Stimulated activated effector memory CD8-positive, alpha-beta T cell treated with anti-CD3 and anti-CD28 coated beads, Interleukin-12 subunit alpha, Interleukin-12 subunit beta, amount 100 ng/mL, for 72 hours (primary cell): ENCODE results near the gene SPATA13.

ENCODE experiments used
- ATAC-seq: fragments of 150-1000 bp; cut with Tn5 transposase; 2 replicates; pipeline ENCODE4 v1.10.0; 2021
- DNase-seq, 2 donors: peaks; one replicate each; pipeline ENCODE4 v3.0.0; 2021 to 2022; ENCODE audit warnings: low spot score in 2 of 2
- H3K27ac Mint-ChIP-seq: one replicate; pipeline ENCODE4 v1.8.0; 2022; ENCODE audit warnings: mild to moderate bottlenecking, mixed read lengths
- H3K36me3 Mint-ChIP-seq: one replicate; pipeline ENCODE4 v1.8.0; 2022; ENCODE audit warnings: mild to moderate bottlenecking, mixed read lengths
- H3K4me1 Mint-ChIP-seq: one replicate; pipeline ENCODE4 v1.8.0; 2022; ENCODE audit warnings: mixed read lengths
- H3K4me3 Mint-ChIP-seq: one replicate; pipeline ENCODE4 v1.8.0; 2022; ENCODE audit warnings: mild to moderate bottlenecking, mixed read lengths
- H3K9me3 Mint-ChIP-seq: one replicate; pipeline ENCODE4 v1.8.0; 2022; ENCODE audit warnings: mixed read lengths

Gene SPATA13

GRCh38 chr13:24149246-24150032 is 11.1 kb upstream of the SPATA13 start:
- ATAC-seq (no peak), DNase-seq (no peak)
- H3K4me1 Mint-ChIP-seq = peaks cover 15% of the 10 kb centered on the region
- no peak overlapping the region for H3K27ac Mint-ChIP-seq
- H3K4me3 Mint-ChIP-seq = no peak overlapping the region
- no peaks in the 10 kb centered on the region for H3K9me3 Mint-ChIP-seq
- no peaks in the 10 kb centered on the region for H3K36me3 Mint-ChIP-seq

- H3K4me3 Mint-ChIP-seq = no peak overlapping the region
Observed at GRCh38 chr13:24150572-24150971, 9.9 kb upstream of the SPATA13 start.

DNA sequence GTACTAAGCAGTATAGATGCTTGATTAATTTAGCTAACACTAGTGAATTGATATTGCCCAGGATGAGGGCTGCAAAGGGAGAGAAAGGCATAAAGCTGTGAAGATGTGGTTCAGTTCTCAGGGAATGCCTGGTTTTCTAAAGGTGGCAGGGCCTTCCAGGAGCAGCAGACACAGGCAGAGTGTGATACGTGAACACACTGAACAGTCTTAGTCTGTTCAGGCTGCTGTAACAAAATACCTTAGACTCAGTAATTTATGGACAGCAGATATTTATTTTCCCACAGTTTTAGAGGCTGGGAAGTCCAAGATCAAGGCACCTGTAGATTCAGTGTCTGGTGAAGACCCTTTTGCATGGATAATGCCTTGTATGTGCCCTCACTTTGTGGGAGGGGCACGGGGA is 8.7 kb upstream of the SPATA13 start:
- no peak for ATAC-seq
- DNase-seq = no peak
- no peak overlapping the region for H3K4me3 Mint-ChIP-seq
- no peak overlapping the region for H3K27ac Mint-ChIP-seq
- no peaks in the 10 kb centered on the region for H3K36me3 Mint-ChIP-seq
- peaks cover 15% of the 10 kb centered on the region for H3K4me1 Mint-ChIP-seq
- H3K9me3 Mint-ChIP-seq = no peaks in the 10 kb centered on the region

More at GRCh38 chr13:24150572-24150971, 9.9 kb upstream of the SPATA13 start:
- H3K27ac Mint-ChIP-seq = no peak overlapping the region
- ATAC-seq = no peak
- DNase-seq = no peak
- H3K36me3 Mint-ChIP-seq = no peaks in the 10 kb centered on the region
- peaks cover 15% of the 10 kb centered on the region for H3K4me1 Mint-ChIP-seq
- no peaks in the 10 kb centered on the region for H3K9me3 Mint-ChIP-seq

DNA sequence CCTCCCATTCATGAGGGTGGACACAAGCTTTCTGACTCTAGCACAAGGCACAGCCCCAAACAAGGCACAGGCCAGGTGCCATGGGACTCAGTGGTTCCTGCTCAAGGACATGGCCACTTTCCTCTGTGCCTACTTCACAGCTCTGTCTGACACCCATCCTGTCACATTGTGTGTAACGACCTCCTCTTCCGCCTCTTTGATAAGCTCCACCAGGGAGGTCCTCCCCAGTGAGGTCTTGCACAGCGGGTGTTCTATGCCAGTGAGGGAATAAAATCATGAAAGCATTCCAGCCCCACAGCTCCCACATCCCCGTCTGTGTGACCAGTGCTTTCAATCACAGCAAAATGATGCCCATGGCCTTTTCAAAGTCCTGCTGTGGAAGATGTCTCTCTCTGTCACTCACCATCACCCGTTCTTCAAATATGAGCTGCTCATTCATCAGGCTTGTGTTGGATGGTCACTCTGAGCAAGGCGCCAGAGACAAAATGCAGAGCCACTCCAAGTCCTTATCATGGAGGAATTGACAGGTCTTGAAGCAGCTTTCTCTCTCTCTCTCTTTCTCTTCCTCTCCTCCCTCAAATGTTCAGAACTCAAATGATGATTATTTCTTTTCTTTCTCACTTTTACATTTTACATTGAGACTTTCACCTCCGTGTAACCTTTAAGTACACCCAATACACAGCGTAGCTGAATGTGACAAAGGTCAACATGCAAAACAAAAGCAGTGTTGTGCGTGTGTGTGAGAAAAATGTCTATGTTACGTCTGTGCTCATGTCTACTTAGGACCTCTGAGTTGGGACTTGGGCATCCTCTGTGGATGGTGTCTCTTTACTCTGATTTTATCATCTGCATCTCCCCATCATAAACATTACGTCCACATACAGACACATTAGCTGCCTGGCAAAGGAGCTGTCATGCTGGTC is 8.0 kb upstream of the SPATA13 start:
- ATAC-seq (no peak), DNase-seq (no peak)
- Mint-ChIP-seq H3K9me3 (no peaks in the 10 kb centered on the region), H3K4me1 (peaks cover 12% of the 10 kb centered on the region), H3K36me3 (no peaks in the 10 kb centered on the region), H3K4me3 (no peak overlapping the region), H3K27ac (no peak overlapping the region)

DNA sequence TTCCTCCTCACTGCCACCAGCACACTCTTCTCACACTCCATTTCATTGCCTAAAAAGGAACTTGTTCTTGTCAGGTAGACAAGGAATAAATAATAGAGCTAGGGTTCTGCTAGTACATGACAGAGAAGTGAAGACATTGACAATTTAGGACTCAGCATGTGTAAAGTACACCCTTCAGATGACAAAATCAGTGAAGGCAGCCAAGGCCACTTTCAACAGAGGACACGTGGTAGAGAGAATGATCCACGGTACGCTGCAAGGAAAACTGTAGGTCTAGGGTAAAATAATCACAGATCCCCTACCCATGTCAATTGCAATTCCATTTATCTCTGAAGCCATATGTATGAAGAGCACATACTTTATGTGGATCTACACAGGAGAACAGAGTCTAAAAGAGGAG is 7.2 kb upstream of the SPATA13 start:
- H3K4me1 Mint-ChIP-seq = peaks cover 11% of the 10 kb centered on the region
- H3K36me3 Mint-ChIP-seq = no peaks in the 10 kb centered on the region
- H3K9me3 Mint-ChIP-seq = no peaks in the 10 kb centered on the region
- no peak overlapping the region for H3K27ac Mint-ChIP-seq
- no peak overlapping the region for H3K4me3 Mint-ChIP-seq
- ATAC-seq (no peak), DNase-seq (no peak)

GRCh38 chr13:24153979-24154701 is 6.4 kb upstream of the SPATA13 start:
- Mint-ChIP-seq H3K36me3 (no peaks in the 10 kb centered on the region), H3K9me3 (no peaks in the 10 kb centered on the region), H3K4me3 (no peak overlapping the region), H3K27ac (no peak overlapping the region), H3K4me1 (peaks cover 4% of the 10 kb centered on the region)
- ATAC-seq = no peak
- no peak for DNase-seq

DNA sequence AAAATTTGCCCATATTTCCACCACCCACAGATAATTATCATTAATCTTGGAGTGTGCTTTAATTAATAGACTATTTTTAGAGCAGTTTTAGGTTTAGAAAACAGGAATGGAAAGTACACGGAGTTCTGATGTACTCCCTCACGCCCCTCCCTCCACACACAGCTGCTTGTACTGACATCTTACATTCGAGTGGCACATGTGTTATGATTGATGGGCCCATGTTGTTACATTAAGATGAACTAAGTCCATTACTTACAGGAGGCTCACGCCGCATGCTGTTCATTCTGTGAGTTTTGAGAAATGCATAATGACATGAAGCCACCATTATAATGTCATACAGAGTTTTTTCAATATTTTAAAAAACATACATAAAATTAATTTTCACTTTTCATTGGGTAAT is 1.2 kb upstream of the SPATA13 start:
- peaks cover 12% of the 10 kb centered on the region for H3K36me3 Mint-ChIP-seq
- H3K27ac Mint-ChIP-seq = no peak overlapping the region
- no peak for ATAC-seq
- peaks cover 31% of the 10 kb centered on the region for H3K4me1 Mint-ChIP-seq
- DNase-seq = no peak
- no peaks in the 10 kb centered on the region for H3K9me3 Mint-ChIP-seq
- H3K4me3 Mint-ChIP-seq = no peak overlapping the region

GRCh38 chr13:24161010-24161775 is 673 bp downstream of the SPATA13 start:
- ATAC-seq (peak; percentile 79), DNase-seq (peak; percentile 33 to 77)
- peak overlapping the region; percentile 77 for H3K27ac Mint-ChIP-seq
- H3K36me3 Mint-ChIP-seq = peaks cover 21% of the 10 kb centered on the region
- peak overlapping the region; percentile 74 for H3K4me3 Mint-ChIP-seq
- no peaks in the 10 kb centered on the region for H3K9me3 Mint-ChIP-seq
- peaks cover 47% of the 10 kb centered on the region for H3K4me1 Mint-ChIP-seq

DNA sequence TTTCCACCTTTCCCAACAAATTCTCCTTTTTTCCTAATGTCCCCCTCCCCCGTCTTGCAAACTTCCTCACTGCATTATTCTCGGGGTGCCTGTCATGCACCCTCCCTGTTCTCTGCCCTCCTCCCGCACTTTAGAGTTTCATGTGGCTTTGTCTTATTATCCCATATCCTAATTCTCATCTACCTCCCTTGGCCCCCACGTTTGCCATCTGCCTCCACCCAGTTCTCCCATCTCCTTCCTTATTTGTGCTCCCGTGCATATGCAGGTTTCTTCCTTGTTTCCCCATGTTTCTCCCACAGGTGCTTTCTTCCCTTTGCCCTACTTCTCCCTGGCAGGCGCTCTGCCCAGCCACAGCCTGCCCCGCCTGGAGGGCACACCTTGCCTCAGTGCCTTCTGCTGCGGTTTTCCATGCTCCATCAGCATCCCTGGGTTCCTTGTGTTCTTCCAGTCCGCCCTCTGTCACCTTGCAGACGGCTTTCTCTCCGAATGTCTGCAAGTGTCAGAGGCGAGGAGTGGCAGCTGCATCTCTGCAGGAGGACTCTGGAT is 1.5 kb downstream of the SPATA13 start:
- peak overlapping the region; percentile 74 for H3K4me3 Mint-ChIP-seq
- H3K9me3 Mint-ChIP-seq = no peaks in the 10 kb centered on the region
- peaks cover 53% of the 10 kb centered on the region for H3K4me1 Mint-ChIP-seq
- ATAC-seq (no peak), DNase-seq (no peak)
- no peak overlapping the region for H3K27ac Mint-ChIP-seq
- H3K36me3 Mint-ChIP-seq = peaks cover 21% of the 10 kb centered on the region

DNA sequence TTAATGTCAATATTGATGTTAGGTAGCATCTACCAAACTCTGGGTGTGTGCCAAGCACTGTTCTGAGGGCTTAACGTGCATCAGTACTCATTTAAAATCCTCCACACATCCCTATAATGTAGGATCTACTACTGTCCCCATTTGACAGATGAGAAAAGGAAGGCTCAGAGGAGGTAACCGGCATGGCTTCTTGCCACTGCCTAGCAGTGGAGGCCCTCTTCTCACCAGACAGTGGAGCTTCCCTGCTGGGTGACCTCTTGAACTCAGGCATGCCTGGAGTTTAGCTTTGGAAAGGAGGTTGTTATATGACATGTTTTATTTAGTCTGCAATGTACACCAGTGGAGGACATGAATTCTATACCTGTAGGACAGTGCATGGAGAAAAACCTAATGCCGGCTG is 2.1 kb downstream of the SPATA13 start:
- Mint-ChIP-seq H3K9me3 (no peaks in the 10 kb centered on the region), H3K4me3 (peak overlapping the region; percentile 74), H3K27ac (no peak overlapping the region), H3K36me3 (peaks cover 23% of the 10 kb centered on the region), H3K4me1 (peaks cover 58% of the 10 kb centered on the region)
- DNase-seq (no peak), ATAC-seq (no peak)

DNA sequence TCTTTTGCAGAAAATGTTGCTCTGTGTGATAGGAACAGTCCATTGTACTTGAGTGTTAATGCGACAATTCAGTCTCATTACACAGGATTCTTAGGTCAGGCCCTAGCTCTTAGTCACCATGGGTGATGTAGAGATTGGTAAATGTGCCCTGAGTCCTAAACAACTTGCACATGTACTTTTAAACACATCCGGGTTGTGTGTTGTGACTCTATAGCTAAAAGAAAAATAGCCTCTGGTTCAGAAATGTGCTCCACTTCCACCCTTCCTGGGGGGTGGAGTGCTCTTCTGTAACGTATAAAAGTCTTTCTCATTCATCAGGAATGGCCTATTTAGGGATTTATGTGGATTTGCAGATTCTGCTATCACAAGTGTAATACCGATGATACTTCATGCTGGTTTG is 5.2 kb downstream of the SPATA13 start:
- peaks cover 33% of the 10 kb centered on the region for H3K36me3 Mint-ChIP-seq
- no peaks in the 10 kb centered on the region for H3K9me3 Mint-ChIP-seq
- no peak overlapping the region for H3K27ac Mint-ChIP-seq
- H3K4me3 Mint-ChIP-seq = no peak overlapping the region
- ATAC-seq (no peak), DNase-seq (no peak)
- peaks cover 82% of the 10 kb centered on the region for H3K4me1 Mint-ChIP-seq

DNA sequence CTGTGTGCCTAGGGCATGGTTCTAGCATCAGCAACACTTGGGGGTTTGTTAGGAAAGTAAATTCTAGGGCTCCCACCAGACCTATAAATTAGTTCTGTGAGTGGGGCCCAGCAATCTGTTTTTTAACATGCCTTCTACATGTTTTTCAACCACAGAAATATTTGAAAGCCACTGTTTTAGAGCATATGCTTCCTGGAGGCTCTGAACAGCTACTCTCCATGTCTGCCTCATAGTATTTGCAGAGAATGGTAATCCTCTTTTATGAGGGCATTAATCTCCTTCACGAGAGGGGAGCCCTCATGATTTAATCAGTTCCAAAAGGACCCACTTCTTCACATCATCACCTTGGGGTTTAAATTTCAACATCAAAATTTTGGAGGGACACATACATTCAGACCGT is 6.0 kb downstream of the SPATA13 start:
- Mint-ChIP-seq H3K4me1 (peaks cover 74% of the 10 kb centered on the region), H3K4me3 (no peak overlapping the region), H3K36me3 (peaks cover 33% of the 10 kb centered on the region), H3K27ac (no peak overlapping the region), H3K9me3 (no peaks in the 10 kb centered on the region)
- ATAC-seq (no peak), DNase-seq (no peak)

DNA sequence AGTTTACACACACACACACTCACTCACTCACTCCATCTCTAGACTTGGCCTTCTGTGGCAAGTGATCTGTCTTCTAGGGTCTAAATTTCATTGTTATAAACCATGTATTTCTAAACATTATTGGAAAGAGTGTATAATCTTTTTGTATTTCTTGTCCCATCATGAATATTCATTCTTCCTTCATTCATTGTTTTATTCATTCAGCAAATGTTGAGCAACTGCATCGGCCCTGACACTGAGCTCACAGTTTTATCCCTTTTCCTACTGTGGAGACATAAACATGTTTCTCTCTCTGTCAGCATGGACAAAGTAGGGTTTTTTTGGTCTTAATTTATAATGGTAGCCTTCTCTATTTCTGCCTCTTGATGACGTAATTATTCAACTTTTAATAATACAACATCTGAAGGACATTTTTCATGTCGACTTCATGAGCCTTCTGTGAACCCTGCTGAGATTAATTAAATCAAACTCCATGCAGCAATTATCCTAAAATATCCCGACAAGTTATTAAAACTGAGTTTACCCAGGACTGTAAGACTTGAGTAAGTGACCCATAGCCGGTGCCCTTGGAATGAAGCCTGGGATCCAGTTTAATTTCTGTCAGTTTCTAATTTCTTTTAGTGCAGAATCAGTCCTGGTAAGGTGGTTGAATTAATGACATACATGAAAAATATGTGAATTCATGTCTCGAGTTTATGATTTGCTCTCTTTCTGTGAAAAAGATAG is 7.3 kb downstream of the SPATA13 start:
- Mint-ChIP-seq H3K4me1 (peaks cover 68% of the 10 kb centered on the region), H3K4me3 (peak overlapping the region; percentile 31), H3K36me3 (peaks cover 26% of the 10 kb centered on the region), H3K27ac (peak overlapping the region; percentile 70), H3K9me3 (no peaks in the 10 kb centered on the region)
- no peak for ATAC-seq
- no peak for DNase-seq

DNA sequence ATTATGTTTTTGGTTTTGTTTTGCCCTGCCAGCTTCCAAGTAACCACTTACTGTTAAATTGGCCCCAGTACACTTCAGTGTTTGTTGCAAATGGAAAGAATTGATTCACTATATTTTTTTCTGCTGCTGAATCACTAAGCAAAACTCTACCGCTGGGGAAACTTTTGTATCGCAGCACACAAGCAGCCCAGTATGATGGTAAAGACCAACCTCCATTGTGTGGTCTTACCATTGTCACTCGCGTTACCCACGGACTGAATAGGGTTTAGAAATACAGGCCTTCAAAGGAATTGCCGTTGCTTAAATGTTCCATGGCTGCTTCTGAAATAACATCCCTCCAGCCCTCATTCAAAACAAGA is 7.9 kb downstream of the SPATA13 start:
- Mint-ChIP-seq H3K9me3 (no peaks in the 10 kb centered on the region), H3K27ac (peak overlapping the region; percentile 70), H3K4me3 (peak overlapping the region; percentile 31), H3K36me3 (peaks cover 26% of the 10 kb centered on the region), H3K4me1 (peaks cover 70% of the 10 kb centered on the region)
- peak; percentile 96 for ATAC-seq
- DNase-seq = no peak
